Measurements from ENCODE around the gene GRIP2.

The GRIP2 gene

DNA sequence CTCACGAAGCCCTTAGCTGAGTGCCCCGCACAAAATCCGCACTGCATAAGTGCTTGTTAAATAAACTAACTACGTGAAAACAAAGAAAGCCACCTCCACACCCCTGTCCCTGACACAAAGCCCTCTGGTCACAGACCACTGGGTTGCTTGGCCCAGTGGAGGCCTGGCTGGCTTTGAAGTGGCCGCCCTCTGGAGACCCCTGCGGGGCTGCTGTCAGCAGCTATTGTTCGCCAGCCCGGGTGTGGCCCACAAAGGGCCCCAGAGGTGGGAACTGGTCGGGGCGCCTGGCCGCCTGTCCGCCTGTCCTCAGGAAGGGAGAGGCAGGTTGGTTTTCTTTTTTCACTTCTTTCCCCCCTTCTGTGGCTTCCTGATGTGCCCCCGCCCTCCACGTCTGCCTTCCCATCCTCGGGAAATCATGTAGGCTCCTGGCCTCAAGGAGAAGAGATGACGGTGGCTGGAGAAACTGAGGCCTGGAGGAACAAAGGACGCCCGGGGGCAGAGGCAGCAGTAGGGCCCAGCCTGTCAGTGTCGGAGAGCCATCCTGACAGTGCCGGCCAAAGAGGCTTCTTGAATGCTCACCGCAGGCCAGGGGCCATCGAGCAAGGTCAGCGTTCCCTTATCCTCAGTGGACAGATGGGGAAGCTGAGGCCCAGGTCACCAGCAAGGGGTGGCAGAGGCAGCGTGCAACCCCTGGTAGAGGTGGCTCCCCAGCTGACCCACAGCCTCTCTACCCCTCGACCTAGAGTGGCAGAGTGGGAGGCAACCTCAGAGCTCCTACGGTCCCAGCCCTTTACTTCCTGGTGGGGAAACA is 76.6 kb downstream of the GRIP2 start:
- DNase-seq = no peak

DNA sequence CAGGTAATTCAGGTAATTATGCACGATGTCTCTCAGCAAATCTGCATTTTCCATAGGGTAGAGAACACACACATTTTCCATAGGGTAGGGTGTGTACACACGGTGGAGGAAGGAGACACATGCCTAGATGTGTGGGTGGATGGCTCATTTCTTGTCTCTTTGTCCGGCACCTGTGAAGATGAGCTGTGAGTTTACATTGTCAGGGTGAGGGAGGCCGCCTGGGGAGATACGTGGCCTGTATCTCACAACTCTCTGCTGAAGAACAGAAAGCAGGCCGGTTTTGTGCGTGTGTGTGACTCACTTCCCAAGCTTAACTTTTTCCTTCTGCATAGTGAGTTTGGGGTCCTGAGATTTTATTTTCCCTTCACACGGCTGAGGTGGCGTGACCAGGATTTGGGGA is 77.4 kb downstream of the GRIP2 start:
- DNase-seq = no peak

DNA sequence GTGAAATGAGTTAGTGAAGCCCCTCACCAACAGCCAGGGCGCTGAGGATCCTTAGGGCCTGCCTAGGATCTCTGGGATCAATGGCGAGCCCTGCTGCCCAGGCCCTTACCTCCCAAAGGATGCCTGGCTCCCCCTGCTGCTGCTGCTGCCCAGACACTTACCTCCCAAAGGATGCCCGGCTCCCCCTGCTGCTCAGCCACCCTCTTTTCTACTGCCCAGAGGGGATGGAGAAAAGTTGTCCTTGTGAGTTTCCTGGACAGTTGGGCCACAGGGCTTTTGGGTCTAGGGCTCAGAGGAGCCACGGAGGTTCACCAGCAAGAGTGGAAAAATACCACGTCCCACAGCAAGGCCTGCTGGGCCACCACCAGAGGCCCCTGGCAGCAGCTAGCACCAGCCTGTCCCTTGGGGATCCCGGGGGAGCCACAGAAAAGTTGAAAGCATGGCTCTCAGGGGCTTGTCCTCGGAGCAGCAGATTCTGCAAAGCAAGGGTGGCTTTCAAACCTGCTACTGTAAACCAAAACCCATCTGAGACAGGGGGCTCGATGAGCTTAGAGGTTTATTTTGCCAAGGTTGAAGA is 78.3 kb downstream of the GRIP2 start:
- DNase-seq = peak; percentile 67

DNA sequence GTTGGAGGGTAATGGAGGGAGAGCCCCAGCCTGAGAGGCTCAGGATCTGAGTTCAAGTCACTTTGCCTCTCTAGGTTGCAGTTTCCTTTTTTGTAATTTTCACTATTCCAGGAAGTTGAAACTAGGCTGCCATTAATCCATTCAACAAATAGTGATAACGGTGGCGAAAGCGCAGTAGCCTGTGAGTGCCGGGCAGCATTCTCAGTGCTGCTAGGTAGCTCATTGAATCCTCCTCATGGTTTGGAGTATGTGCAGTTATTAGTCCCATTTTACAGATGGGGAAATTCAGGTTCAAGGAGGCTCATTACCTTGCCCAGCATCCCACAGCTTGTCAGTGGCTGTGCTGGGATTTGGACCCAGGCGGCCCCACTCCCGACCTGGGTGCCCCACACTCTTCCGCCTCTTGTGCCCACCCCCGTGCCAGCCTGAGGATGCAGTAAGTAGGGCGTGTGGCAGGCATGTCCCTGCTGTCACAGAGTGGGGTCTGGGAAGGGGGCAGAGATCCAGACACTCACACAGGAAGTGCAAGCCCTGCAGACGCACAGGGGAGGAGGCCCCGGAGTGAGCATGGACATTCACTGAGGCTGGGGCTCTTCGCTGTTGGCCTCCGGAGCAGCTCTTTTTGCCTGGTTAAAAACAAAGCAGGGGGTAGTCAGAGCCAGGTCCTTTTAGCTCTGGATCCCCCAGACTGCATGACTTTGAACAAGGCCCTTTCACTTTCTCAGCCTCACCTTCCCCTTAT is 79.0 kb downstream of the GRIP2 start:
- no peak for DNase-seq

DNA sequence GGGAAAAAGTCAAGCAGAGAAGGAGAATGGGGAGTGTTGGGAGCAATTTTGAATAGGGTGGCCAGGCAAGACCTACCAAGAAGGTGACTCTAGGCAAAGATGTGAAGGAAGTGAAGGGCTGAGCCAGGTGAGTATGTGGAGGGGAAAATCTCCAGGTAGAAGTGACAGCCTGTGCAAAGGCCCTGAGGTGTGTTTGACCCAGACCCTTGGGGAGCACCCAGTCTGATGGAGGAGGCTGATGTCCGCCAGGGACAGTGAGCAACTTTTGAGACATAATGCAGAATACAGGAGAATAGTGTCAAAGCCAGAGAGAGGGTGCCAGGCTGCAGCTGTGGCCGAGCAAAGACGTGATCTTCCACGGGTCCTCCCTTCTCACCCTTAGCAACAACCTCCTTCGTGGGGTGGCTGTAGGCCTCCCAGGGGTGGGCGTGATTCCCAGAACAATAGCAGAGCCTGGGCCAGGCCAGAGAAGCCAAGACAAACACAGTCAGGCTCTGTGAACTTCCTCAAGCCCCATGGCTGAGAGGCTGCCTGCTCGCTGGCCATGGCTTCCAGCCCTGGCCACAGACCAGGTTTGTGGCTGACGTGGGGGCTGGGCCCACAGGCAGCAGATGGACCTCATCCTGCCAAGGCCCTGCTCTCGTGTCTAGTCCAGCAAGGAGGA is 79.7 kb downstream of the GRIP2 start:
- peak; percentile 85 for DNase-seq

DNA sequence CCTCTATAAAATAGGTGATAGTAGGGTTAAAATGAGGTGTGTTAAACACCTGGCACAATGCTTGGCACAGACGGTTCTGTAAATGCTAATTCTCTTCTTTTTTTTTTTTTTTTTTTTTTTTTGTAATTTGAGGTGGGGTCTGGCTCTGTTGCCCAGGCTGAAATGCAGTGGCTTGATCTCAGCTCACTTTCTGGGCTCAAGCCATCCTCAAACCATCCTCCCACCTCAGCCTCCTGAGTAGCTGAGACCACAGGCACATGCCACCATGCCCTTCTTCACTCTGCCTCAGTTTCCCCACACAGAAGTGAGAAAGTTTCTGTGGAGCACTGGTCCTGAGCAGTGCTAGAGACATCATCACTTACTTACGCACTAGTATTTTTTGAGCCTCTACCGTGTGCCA is 80.4 kb downstream of the GRIP2 start:
- DNase-seq = no peak

DNA sequence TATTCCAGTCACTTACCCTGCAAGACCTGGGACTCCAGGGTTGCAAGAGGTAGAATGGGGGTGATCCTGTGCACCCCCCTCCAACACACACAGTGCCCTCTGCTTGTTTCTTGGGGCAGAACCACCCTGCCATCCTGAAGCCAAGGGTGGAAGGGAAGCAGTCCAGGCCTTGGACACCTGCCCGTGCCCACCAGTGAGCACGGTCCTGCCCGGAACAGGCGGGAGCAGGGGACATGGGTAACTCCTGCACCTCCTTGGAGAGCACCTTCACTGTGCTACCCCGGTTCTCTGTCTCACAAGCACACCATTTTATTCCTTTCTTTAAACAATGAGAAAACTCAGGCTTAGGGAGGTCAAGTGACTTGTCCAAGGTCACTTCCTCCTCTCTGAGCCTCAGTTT is 80.8 kb downstream of the GRIP2 start:
- DNase-seq = no peak

DNA sequence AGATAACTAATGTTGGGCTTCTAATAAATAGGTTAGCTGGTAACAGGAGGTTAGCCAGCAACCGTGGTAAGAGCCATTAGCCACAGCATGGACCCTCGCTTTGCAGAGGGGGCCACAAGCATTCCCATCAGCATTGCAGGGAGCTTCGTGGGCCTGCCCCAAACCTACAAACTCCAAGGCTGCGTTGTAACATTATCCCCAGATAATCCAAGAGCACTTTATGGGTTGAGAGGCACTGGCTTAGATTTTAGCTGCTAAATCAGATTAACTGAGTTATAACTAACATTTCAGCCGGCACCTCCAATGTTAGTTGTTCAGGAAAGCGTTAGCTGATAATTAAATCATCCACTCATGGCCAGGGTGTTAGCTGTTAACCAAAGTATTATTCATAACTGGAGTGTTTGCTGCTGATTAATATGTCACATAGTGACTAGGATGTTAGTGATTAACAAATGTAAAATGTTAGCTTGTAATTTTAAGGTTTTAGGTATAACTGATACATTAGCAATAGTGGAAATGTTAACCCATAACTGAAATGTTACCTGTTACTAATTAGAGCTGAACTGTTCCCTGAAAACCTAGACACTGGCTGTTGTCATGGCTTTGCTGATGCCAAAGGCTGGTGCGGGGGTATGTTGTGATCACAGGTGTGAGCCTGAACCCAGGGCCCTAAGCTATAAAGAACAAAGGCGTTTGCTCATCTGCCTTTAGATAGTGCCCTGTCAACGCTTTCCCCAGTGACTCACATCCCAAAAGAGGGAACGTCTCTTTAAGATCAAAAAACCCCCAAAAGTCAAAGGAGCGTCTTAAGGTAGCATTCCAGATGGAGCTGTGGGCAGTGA is 81.5 kb downstream of the GRIP2 start:
- no peak for DNase-seq

DNA sequence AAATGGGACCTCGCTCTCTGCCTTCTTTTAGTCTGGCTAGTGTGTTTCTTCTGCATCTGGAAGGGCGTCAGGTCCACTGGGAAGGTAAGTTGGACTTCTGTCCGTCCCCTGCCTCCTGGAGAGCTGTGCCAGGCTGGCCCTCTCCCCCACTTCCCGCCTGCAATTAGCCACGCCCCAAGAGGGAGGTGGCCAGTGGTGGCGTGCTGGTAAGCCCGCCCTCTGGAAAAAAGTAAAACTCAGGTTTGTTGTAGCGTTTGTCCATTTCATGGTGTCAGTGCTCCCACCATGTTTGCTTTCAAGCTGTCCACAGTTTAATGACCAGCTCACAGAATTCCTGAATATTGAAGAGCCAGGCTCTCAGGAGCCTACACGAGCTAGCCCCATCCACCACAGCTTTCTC is 82.1 kb downstream of the GRIP2 start:
- DNase-seq = peak; percentile 20

DNA sequence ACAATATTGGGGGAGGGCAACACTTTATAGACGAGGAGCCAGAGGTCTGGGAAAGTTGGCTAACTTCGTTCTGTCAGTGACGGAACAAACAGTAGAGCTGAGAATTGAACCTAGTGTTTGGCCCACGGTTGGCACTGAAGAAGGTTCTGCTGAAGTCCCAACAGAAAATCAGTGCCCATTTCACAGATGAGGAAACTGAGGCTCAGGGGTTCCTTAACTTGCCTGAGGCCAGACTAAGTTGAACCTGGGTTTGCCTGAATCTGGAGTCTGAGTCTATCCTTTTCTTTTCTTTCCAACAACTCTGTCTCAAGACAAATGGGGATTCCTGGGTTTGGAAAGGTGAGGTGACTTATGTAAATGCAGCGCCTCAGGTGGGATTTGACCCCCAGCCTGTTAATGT is 82.7 kb downstream of the GRIP2 start:
- DNase-seq = no peak

DNA sequence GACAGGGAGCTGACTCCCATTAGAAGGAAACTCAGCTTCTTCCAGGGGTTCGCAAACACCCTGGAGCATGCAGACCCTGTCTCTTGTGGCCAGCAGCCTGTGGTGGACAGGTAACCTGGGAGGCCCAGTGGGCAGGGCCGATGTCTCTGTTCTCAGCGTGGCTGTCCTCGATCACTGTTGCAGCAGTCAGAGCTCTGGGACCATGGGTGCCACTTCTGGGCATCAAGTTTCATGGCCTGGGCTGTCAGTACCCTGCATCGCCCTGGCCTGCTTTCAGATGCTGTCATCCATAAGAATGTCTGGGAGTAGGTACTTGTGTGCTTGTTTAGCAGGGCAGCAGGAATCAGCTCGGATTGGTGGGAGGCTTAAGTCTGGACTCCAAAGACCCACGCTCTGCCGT is 83.3 kb downstream of the GRIP2 start:
- DNase-seq = no peak

DNA sequence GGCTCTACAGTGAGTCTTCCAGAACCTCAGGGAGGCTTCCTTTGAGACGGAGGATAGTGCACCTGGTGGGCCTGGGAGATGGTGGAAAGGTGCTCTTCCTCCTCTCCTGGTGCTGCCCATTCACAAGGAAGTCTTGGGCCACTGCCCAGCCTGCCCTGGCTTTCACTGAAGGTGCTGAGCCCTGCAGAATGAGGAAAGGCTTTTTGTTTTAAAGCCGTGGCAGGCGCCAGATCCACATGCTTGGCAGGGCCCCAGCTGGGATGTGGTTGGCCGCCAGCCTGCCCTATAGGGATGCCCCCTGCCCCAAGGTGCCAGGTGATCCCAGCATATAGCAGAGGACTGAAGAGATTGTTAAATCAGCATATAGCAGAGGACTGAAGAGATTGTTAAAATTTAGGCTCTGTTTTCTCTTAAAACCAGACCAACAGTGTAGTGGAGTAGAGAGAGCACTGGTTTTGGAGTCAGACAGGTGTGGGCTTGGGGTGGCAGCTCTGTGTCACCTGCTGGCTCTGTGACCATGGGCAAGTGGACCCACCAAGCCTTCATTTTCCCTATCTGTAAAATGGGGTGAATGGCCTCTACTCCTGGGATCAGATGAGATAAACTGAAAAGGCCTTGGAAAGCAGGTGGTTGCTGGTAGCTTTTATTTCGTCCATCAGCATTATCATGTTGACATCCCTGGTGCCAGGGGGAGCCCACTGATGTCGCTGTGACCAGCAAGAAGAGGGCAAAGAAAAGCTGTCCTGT is 84.4 kb downstream of the GRIP2 start:
- DNase-seq = no peak

DNA sequence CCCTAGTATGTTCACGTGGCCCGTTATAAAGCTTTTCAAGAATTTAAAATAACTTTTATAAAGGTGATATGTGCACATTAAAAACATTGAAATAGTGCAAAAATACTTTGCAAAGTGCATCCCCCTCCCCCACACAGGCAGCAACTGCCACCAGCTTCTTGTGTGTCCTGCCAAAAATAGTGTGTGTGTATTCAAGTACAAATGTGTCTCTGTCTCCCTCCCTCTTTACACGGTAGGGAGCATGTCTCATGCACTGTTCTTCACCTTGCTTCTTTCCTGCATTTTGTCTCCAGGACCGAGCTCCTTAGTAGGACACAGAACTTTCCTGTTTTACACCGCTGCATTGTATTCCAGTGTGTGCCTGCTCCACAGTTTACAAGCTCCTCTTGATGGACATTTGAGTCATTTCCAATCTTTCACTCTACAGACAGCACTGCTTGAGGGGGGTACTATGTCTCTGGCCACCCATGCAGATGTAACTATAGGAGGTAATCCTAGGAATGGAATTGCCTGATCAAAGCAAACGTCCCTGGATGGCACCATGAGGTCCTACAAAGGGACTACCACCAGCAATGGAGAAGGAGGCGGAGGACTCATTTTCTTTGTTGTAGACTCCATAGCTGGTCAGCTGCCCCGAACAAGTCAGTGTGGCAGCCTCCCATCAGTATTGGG is 85.4 kb downstream of the GRIP2 start:
- no peak for DNase-seq

DNA sequence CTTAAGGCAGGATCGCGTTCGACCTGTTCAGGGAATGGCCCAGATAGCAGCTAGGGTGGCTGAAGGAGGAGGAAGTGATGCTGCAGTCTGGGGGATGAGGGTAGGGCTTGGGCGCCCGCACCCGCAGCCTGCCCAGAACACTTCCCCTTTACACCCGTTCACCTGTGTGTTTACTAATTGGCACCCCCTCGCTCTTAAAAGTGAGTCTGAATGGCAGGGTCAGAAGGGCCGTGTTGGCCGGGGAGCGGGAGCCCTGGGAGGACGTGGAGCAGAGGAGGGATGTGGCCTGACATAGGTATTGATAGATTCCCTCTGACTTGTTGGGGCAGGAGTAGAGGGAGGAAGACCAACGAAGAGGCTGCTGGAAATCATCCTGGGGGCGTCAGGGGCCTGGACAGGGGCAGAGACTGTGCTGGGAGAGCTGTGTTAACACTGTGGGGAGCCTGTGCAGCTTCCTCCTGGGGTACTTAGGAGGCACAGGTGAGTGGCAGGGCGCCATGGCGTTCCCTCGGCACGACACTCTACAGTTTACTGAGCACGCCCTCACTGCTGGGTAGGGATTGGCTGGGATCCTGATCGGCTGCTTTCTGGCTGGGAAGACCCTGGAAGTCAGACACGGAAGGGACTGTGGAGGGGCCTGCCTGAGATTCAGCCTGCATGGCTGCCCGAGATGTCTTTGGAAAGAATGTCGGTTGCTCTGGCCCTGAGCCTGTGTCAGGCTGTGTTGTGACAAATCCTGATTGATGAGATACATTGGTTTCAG is 86.1 kb downstream of the GRIP2 start:
- no peak for DNase-seq

DNA sequence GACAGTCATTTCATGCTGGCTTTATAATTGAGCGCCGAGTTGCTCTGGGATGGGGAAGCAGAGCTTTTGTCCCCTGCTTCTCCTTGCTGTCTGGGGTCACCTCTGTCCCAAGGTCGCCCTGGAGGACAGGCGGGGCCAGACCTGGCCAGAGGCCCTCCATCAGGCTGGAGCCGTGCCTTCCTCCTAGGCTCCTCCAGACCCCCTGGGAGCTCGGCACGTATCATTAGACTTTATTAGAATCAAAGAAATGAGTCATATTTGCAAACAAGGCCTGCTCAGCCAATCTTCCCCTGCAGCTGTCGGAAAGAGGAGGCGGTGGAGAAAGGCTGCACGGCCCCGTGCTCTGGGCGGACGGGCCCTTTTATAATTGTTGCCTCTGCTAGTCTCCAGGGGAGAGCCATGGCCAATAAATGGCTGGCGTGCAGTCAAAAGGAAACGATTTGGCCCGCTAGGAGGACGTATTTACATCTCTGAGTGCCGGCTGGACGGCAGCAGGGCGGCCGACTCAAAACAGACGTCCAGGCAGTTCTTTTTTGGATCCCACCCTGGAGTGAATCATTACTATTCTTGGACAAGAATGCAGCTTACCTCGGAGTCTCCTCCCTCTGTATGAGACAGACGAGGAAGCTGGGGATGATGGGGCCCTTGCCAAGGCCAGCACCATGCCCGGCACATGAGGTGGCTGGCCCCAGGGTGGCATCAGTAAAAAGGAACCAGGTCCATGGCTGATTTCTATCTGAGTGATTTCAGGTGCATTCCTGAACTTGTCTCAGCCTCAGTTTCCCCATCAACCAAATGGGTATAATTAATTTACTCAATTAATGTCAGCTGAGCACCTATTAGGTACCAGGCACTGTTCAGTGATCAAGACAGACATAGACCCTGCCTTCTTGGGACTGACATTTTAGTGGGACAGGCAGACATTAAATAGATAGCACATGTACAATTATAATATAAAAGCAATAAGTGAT is 87.1 kb downstream of the GRIP2 start:
- DNase-seq = peak; percentile 97

DNA sequence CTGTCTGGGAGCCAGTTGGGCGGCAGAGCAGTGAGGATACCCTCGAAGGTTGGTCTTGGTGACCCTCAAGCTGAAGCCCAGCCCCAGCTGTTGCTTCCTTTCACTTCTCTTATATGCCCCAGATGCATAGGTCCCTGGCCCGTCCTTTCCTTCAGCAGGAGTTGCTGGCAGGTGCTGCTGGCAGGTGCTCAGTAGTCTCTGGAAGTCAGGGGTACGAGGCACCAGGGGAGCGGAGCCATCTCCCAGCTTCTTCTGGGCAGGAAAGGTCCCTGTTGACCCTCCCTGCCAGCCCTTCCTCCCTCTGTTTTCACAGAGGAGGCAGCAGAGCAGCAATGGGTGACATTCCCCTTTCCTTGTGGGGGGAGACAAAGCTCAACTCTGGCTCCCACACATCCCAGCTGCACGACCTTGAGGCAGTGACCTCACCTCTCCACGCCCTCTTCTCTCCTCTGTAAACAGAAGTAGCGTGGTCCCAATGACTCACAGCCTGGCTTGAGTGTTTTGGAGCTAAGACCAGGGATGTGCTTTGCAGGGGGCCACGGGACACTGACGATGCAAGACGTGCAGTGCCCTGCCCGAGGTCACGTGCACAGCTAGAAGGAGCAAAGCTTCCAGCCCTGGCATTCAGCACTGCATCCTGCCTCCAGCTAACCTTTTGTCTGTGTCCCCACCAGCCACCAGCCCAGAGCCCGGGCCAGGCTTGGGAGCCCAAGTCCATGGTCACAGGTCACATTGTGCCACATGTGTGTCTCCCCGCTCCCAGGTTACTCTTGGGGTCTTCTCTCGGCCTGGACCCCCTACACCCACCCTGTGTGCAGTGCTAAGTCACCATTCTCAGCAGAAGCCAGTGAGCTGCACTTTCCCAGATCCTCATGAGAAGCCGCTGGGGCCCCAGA is 88.0 kb downstream of the GRIP2 start:
- peak; percentile 86 for DNase-seq

DNA sequence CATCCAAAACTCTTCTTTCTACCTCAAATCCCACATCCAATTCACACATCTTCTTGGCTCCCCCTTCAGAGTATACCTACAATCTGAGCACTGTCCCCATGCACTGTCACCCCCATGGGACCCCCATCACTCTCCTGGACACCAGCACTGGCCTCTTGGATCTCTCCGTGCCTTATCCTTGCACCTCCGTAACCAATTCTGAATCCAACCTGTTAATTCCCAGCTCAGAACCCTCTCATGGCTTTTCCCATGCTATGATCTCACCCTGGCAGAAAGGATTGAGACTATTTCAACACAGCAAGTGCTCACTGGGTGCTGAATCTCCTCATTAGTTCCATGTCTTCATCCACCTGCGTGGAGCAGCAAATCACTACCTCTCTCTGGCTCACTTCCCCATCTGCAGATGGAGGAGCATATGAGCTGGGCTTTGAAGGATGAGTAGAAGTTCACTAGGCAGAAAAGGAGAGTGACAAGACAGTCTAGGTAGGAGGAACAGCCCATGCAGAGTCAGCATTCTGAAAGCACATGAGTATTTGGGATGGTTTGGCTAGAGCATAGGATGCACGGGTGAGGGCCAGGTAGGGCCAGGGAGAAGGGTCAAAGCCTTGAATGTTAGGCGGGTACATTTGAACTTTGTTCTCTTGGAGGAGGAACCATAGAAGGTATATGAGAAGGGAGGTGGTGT is 89.1 kb downstream of the GRIP2 start:
- no peak for DNase-seq

DNA sequence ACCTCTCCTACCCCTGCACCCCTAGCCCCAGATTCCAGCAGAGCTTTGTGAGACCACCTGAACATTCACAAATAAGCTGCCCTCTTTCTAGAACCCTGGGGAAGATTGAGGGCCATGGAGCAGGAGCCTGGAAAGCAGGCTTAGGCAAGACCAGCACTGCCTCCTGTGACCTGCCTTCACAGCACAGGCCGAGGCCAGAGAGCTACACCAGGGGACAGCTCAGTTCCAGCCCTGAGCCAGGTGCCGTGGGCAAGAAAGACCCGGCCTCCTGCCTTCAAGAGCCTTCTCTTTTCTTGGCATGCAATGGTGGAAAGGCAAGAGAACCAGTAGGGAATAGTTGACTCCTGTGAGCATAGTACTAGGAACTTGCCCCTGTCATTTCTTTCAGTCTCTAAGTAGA is 89.6 kb downstream of the GRIP2 start:
- DNase-seq = no peak
